HPDE6-E6E7 (cell line): ENCODE results near the gene NKX2-3.

Source experiments
- DNase-seq: peaks from one replicate; pipeline ENCODE4 v3.0.0; 2011; ENCODE audit warnings: missing footprints; ENCODE audit errors: extremely low spot score

The NKX2-3 gene

DNA sequence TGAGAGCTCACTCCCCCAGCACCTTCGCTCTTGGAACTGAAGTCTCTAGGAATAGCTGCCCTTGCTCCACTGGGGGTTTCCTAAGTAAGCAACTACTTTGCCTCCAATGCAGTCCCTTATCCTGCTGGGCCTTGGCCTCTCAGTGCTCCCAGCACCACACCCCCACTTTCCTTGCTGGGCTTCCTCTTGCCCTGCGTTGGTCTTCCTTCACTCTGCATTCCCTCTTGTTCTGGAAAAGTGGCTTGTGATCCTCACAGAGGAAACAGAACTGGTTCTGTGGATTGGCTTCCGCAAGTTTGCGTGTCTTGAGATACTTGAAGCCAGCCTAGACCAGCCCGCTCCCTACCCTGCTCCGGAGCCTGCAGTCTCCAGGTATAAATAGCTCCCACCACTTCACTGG lies 6.4 kb downstream of the NKX2-3 start:
- DNase-seq: no peak

DNA sequence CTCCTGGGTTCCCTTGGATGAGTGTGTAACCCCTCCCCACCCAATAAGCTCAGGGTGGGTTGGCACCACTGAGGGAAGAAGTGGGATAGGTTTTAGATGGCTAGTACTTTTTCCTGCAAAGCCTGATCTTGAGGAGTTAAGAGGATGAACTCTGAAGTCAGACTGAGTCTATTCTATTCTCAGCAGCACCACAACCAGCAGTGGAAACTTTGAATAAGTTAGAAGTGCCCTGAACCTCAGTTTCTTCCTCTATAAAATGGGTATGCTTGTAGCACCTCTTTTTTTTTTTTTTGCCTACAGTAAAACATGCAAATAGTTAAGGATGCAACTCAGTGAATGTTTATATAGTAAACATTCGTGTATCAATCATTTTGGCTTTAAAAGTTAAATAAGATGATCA lies 7.1 kb downstream of the NKX2-3 start:
- no peak for DNase-seq

DNA sequence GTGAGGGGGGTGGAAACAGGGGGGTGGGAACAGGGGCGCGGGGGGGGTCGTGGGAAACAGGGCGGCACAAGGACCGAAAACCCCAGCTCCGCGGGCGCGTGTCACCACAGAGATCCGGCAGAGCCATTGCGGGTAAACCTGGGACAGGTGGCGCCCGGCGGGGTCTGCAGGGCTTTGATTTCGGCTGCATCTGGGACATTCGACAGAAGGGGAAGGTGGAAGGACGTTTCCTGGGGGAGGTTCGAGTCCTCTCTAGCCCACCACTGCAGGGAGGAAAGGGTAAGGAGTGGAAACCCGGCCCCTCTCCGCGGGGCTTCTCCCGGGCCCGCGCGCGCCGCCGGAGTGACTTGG lies 7.5 kb downstream of the NKX2-3 start:
- no peak for DNase-seq

DNA sequence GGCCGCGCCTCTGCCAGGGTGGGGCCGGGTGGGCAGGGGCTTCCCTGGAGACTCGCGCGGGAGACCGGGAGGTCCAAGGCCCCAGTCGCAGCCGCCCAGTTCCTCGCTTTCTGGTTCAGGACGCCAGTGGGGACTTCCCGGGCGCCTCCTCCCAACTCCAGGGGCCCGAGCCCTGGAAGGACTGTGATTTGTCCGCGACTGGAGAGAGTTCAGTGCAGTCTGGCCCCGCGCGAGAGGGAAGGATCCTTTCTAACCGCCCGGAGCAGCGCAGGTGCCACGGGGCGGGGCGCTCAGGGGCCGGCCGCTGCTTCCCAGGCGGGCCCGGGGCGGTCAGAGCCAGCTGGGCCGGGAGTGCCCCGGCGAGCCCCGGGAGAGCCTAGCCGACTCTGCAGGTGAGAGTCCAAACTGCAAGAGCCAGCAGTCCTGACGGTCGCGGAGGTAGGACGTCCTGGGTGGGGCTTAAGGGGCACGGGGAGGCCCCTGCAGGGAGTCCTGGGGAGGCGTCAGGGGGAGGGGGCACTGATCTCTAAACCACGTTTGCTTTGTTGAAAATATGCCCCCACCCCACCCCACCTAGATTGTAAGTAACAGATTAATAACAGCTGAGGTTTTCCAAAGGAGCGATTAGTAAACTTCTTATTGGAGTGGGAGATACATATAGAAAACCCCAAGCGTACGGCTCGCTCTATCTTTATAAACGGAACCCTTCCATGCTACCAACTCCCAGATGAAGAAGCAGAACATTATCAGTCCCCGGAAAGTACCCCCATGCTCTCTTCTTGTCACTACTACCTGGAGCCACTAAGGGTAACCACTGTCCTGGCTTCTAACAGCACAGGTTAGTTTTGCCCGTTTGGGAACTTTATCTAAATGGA lies 8.2 kb downstream of the NKX2-3 start:
- DNase-seq: no peak

DNA sequence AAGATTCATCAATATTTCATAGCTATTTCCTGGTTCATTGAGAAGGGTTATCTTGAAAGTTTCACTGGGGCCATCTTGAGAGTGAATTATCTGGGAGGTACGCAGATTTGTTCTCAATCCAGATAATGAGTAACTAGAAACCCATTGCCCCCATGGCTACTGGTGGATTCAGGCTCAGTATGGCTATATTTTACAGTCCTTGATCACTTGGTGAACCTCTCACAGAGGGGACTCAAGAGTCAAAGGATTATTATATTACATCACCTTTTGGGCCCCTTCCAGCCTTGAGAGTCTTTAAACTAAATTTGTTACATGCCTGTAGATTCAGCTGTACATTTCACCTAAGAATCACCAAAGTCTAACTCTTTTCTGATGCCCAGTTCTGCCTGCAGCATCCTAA lies 11.6 kb downstream of the NKX2-3 start:
- no peak for DNase-seq

DNA sequence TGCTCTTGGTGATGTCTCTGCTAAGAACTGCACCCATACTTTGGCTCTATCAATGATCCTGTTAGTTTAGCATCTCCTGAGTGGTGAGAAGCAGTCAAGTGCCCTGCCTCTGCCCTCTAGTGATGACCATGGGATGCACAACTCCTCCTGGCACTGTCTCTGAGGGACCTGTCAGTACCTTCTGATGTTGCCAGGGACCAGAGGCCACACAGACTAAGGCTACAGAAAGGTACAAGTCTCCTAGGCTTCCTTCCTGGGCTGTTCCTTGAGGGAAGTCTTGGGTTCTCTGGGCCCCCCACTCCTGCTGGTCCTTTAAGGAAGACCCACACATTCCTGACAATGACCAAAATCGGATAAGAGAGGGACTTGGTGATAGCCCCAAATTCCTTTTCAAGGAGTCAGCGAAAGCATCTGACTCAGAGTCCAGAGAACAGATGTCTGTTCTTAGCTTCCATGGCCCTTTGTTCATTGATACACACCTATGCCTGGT lies 15.3 kb downstream of the NKX2-3 start:
- no peak for DNase-seq

DNA sequence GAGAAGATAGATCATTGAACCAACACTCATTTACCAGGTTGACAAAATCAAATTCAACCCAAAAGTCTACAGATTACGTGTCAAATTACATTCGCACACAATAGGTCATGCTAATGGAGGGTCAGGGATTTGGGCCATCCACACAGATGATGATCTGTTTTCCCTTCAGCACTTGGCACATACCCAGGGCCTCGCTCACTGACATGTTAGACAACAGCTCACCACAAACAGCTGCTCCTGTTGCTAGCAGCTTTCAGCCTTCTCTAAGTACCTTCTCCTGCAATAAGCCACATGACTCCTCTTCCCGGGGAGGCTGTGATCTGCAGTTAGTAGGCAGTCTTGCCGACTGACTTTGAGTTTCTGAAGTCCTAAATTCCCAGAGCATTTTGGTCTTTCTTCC lies 18.4 kb downstream of the NKX2-3 start:
- DNase-seq: no peak

DNA sequence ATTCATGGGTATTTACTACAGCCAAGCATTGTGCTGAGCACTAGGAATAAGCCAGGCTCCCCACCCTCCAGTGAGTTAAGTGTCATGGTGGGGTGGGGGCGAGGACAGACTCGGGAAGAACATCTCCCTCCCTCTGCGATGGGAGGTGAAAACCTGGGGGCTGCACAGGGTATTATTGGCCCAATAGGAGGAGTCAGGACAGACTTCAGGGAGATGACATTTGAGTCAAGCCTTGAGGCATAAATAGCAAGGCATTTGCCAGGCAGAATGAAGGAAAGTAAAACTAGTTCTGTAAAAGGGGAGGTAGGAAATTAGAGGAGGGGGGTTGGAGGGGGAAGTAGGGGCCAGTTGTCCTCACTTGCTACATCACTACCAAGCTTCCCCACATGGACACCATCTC lies 18.9 kb downstream of the NKX2-3 start:
- DNase-seq: no peak

DNA sequence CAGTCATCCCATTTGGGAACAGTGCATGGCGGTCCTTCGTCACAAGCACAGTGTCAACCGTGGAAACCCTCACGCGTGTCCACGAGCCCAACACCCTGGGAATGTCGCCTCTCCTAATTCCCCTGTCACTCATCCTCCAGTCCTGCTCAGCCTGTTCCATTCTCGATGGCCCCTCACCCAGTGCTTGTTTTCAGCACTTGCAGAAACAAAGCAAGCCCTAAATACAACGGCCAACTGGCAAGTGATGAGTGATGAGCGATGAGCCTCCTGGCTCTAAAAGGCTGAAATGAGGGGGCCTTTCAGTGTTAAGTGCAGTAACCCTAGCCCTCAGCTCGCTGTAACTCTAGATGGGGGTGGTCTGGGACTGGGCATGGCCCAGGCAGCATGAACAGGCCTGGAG lies 22.6 kb downstream of the NKX2-3 start:
- DNase-seq: no peak

DNA sequence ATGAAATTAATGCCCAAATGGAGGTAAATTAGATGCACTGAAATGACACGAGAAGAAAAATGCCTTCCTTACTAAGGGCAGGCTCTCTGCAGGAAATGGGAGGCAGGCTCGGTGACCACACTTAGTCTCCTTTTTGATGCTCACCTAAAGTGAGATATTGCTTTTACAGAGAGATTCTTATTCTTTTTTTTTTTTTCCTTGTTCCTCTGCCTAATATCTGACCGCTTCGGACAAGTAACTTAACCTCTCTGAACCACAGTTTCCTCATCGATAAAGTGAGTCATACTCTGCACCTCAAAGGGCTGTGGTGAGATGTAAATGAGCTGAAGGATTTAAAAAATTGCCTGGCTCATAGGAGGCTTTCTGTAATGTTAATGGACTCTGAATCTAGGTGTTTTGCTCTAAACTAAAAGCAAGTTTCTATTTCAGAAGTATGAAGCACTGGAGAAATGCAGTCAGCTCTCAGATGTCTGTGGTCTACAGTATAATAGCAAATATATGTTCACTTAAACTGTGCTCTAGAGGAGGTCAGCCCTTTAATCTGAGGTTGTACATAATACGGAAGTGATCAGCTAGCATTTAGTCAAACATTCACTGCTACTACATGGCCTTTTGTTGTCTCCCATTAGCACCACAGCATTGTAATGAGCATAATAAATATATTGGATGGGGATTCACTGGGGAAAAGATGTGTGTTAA lies 23.2 kb downstream of the NKX2-3 start:
- no peak for DNase-seq

DNA sequence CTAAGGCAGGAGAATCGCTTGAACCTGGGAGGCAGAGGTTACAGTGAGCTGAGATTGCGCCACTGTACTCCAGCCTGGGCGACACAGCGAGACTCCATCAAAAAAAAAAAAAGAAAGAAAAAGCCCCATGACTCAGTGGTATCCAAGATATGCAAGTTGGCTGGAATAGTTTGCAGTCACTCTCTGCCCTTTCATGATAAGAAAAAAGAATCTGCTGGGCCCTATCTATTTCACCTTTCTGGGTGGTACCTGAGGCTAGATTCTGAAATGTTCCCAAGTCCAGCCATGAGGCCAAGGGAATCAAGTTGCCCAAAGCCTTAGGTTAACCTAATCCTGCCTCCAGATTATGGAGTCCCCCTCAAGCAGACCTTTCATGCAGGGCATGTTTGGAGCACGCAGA lies 24.3 kb downstream of the NKX2-3 start:
- DNase-seq: no peak

DNA sequence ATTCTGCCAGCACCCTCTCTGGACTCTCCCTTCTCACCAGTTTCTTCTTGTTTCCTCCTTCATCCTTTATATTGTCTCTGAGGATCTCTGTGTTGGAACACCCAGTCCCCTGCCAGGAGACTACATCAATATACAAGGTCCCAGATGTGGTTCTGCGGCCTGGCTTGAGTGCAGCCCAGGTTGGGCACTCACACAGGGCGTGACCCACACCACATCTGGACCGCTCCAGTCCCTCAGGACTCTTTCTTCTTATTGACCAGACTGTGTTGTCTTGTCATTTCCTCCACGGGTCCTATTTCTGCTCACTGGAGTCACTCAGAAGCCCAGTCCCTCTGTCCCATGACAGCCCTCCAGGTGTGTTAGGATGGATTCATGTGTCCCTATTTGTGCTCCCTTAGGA lies 26.0 kb downstream of the NKX2-3 start:
- no peak for DNase-seq

DNA sequence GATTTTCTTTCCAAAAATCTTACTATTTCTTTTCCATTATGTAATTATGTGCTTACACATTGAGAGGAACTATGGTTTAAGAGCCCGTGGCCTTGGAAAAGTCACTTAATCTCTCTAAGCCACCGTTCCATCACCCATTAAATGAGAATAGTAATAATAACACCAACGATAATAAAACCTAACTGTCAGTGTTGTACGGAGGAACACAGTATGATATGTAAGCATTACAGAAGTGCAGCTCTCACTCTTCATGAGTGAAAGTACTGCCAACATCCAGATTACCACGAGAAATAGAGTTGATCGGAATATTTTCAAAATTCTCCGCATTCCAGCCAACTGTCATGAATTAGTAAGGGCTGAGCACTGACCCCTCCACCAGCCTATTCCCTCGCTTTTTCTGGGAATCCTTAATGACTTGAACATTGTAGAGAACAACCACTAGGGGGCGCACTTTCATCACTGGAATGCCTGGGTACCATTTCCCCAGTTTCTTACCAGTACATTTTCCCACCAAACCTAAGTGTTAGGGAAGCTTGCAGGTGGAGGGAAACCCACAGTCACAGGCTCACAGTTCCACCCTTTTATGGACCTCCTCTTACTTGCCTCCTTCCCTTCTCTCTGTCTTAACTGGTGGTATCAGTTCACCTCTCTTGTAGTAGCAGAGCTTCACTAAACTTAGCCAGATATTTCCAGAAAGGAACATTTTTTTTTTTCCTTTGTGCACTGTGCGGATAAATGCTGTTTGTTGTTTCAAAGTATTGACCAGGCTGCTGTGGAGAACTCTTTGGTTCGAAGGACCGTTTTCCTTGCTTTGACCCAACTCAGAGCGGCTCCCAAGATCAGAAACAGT lies 27.8 kb downstream of the NKX2-3 start:
- DNase-seq: peak; percentile 39

DNA sequence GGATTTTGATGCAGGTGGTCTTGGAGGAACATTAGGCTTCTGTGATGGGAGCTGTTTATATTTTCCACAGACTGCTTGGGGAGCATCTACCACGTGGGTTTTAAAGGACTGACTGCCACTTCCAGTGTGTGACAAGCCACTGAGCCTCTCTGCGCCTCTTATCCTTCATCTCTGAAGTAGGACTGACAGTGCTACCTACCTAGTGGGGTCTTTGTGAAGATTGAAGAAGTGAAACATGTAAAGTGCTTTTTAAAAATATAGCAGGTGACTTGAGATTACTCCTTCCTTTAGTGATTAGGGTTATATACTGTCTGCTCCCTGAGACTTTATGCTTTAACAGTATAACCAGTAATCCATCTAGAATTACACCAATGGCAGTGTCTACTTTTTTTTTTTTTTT lies 29.9 kb downstream of the NKX2-3 start:
- no peak for DNase-seq

DNA sequence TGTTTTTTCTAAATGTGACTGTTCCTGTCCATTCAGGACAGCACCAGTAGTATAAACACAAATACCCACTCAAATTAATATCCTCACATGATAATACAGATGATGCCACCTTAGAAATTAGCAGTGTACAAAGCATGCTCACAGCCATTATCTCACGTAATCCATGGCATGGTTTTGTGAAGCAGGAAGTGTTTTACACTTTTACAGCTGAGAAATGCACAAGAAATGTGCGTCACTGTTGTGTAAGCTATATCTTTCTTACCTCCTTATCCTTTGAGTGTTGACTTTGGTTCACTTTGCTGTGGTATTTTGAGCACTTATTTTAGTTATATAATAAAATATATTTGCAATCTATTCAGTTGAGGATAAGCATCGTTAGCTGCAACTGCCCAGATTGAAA lies 31.6 kb downstream of the NKX2-3 start:
- no peak for DNase-seq

DNA sequence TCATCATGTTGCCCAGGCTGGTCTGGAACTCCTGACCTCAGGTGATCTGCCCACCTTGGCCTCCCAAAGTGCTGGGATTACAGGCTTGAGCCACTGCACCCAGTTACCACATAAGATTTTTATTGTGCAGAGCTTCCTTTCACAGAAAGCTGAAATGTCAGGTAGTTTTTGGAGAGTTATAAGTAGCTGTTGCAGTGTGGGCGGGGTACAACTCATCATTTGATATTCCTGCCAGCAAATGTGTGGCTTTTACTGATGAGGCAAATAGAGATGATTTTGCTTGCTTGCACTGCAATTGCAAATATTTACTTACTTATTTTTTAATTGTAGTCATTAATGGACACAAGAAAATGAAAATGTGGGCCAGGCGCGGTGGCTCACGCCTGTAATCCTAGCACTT lies 32.4 kb downstream of the NKX2-3 start:
- no peak for DNase-seq

DNA sequence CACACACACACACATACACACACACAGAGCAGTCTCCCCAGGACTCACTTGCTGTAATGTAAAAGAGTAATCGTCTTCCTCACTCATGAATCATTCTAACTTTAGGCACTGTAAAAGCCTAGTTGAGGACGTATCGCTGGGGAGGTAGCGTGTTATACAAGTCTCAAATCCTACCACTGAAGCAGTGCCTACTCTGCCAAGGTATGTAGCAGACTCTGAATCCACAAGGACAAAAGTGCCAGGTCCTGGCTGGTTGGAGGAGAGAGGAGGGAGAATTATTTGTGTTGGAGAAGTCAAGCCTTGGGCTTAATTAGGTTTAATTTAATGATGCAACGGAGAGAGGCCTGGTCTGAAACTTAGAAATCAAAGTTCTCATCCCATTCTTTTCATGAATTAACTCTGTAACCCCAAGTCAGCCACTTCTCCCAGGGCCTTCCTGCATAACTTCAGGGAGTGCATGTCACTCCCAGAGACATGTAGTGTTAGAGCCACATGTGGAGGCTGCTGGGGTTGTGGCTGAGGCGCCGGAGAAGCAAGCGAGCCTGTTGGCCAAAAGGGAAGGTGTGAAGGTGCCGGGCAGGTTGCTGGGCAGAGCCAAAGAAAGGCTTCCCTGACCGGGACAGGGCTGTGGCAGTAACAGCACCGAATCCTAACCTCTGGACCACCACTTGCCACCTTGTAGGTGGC lies 36.7 kb downstream of the NKX2-3 start:
- DNase-seq: no peak

DNA sequence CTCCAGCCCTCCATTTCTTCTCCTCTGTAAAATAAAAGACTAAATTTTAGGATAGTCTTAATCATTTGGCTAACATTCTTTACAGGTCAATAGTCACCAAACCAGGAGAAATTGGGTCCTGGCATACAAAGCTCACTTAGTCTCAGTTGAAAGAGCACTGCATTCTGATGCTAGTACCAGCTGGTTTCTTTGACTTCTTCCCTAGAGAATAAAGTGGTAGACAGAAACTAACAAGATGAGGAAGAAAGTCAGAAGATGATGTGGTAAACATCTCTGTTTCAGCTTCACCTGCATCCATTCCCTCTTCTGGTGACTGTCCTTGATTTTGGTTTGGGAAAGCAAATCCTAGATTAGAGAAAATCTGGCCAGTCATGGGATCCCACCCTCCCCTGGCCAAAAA lies 37.2 kb downstream of the NKX2-3 start:
- DNase-seq: no peak

DNA sequence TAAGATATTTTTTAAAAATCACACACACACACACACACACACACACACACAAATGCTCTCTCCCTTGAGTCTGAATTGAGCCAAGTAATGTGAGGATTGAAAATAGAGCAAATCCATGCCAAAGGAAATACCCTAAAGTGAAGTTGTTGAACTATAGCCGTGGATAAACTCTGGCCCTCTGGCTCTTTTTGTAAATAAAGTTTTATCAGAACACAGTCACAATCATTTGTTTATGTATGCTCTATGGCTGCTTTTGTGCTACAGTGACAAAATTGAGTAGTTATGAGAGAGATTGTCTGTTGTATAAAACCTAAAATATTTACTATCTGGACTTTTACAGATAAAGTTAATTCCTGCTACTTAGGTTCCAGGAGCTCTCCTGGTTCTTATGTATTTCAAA lies 39.1 kb downstream of the NKX2-3 start:
- DNase-seq: no peak

DNA sequence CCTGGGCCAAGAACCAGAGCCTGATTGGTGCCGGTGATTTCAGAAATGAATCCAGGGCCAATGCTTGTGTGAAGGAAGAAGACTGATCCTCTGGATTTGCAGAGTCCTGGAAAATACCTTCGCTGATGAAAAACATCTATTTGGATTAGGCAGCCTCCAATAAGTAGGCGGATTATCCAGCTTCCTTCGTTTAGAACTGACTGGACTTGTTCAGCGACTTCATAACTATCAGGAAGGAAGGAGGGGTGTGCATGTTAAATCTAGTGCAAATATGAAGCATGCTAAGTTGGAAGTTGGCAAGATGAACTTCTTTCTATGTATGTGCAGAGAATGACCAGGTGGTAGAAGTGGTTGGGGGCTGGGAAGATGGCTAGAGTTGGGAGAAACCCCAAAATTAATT lies 41.0 kb downstream of the NKX2-3 start:
- no peak for DNase-seq

DNA sequence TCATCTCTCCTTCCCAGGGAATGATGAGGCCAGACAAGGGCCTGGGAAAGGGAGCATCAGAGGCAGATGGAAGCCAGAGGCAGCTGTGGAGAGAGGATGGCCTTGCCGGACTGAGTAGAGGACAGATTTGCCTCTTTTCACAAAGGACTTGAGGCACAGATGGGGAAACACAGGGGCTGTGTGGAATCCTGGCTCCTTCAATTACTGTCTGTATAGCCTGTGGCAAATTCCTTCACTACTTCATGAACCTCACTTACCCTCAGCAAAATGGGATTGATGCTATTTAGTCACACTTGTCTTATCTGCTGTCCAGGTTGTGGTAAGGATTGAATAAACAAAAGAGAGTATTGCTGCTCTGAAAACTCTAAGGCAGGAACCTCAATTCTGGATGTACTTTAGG lies 47.2 kb downstream of the NKX2-3 start:
- no peak for DNase-seq

DNA sequence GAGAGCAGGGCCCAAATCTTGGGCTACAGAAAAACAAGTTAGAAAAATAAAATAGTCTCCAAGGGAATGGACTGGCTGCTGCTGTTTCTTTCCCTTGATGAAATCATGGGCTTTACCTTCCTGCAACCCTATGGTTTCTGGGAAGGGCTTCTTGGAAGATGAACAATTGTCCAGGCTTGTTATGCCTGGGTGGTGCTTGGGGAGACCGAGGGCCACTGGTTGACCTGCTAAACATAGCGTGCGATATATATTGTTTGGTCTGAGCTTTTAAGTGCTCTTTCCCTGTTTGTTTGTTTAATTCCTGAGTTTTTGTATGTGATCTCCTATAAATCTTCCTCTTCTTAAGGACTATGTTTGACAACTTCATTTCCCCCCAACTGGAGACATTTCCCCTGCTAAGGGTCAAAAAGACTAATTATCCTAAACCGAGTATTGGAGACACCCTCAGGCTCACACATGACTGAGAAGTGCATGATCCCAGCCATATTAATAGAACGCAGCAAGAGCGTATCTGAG lies 49.6 kb downstream of the NKX2-3 start:
- no peak for DNase-seq
